Measurements from ENCODE around the gene BMF. TPM values are rescaled to one million over a fixed set of nuclear protein-coding genes. Genes with fewer than 3 reads are reported as not detected.

Gene BMF
- total RNA-seq, 1 donor from 2014 or later, result 43.4 TPM

DNA sequence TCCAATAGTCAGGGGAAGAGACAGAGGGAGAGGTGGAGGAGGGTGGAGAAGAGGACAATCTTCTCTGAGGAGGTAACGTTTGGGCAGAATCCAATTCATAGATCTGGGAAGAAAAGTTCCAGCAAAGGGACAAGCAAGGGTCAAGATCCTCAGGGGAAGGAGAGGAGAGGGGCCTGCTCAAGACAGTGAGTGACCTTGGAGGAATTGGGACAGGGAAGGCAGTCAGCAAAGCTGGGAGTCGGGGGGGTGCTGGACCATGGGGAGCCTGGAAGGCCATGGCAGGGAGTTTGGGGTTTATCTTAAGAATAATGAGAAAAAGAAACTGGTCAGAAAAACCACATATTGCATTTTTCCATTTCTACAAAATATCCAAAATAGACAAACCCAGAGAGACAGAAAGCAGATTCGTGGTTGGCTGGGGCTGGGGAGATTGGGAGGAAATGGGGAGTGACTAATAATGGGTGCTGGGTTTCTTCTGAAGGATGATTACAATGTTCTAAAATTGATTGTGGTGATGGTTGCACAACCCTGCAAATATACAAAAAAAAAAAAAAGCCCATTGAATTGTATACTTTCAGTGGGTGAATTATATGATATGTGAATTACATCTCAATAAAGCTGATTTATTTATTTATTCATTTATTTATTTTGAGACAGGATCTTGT, 50.1 kb downstream of the BMF start:
- H3K27me3 ChIP-seq (ENCODE audit: control insufficient read depth, insufficient read depth, low read length), result no peaks in the 10 kb centered on the region
- H3K36me3 ChIP-seq (ENCODE audit: control insufficient read depth, insufficient read depth, low read length), result no peaks in the 10 kb centered on the region
- TF ChIP-seq, protein P1, sequence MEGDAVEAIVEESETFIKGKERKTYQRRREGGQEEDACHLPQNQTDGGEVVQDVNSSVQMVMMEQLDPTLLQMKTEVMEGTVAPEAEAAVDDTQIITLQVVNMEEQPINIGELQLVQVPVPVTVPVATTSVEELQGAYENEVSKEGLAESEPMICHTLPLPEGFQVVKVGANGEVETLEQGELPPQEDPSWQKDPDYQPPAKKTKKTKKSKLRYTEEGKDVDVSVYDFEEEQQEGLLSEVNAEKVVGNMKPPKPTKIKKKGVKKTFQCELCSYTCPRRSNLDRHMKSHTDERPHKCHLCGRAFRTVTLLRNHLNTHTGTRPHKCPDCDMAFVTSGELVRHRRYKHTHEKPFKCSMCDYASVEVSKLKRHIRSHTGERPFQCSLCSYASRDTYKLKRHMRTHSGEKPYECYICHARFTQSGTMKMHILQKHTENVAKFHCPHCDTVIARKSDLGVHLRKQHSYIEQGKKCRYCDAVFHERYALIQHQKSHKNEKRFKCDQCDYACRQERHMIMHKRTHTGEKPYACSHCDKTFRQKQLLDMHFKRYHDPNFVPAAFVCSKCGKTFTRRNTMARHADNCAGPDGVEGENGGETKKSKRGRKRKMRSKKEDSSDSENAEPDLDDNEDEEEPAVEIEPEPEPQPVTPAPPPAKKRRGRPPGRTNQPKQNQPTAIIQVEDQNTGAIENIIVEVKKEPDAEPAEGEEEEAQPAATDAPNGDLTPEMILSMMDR (IDR thresholded peaks at IDR 0.05; ENCODE audit: insufficient read depth, low read length, poor library complexity, severe bottlenecking), result no peak
- no peak overlapping the region for H3K4me3 ChIP-seq (ENCODE audit: low read depth, low read length)
- no peak for DNase-seq (ENCODE audit: low read depth)

DNA sequence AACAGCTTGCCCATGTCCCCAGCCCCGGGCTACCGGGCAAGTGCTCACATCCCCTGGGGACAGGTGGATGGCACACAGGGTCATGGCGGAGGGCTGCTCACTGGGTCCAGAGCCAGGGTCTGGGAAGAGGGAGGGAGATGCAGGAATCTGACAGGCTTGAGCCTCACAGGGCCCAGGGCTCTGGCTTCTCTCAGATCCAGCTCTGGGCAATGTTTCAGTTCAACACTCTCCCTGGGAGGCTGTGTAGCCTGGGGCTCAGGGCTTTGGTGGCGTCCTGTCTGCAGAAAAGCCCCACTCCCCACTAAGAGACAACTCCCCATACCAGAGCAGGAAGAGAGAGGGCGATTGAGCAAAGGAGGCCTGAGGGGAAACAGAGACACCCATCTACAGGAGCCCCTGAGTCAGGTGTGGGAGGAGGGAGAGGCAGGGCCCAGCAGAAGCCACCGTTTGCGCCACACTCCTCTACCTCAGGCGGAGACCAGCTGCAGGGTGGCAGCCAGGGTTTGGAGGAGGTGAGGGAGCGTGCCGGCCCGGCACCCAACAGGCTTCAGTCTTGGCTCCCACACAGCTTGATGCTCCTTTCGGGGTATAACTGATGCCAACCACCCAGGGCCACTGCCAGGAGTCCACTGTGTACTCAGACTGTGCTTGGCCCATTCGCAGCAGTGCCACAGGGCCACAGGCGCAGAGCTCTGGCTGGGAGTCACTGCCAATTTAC, 52.9 kb downstream of the BMF start:
- TF ChIP-seq, protein P1 (IDR thresholded peaks at IDR 0.05; ENCODE audit: insufficient read depth, low read length, poor library complexity, severe bottlenecking), result no peak
- H3K27me3 ChIP-seq (ENCODE audit: control insufficient read depth, insufficient read depth, low read length), result no peaks in the 10 kb centered on the region
- no peaks in the 10 kb centered on the region for H3K36me3 ChIP-seq (ENCODE audit: control insufficient read depth, insufficient read depth, low read length)
- no peak for DNase-seq (ENCODE audit: low read depth)
- no peak overlapping the region for H3K4me3 ChIP-seq (ENCODE audit: low read depth, low read length)

DNA sequence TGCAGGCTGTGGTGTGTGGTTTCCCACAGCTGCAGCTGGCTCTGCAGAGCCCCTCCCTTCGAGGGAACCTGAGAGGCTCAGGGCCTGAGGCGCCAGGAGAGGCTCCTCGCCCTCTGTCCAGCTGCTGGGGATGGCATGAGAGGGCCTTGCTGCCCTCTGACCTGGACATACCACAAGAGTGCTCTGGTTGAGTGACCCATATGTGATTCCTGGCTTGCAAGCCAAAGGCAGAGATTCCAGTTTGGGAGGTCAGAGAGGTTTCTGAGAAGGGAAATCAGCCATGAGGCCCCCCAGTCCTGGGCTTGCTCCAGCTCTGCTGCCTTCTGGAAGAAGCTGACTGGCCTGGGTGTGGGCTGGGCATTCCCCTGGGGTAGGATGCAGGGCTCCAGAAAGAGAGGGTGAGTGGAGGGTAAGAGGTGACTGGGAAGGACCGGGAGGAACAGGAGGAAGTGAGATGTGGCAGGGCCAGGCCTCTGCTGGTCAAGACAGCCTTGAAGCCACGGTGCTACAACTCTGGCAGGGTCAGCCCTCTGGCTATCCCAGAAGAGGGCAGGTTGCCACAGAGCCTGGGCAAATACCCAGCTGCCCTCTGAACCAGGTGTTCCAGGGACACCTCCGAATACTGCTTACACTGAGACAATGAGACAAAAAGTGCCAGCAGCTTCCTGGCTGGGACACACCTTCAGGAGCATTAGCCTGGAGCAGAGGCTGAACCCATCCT, 53.7 kb downstream of the BMF start:
- H3K27me3 ChIP-seq (ENCODE audit: control insufficient read depth, insufficient read depth, low read length), result no peaks in the 10 kb centered on the region
- DNase-seq (ENCODE audit: low read depth), result peak; percentile 68
- no peak overlapping the region for H3K4me3 ChIP-seq (ENCODE audit: low read depth, low read length)
- TF ChIP-seq, protein P1 (IDR thresholded peaks at IDR 0.05; ENCODE audit: insufficient read depth, low read length, poor library complexity, severe bottlenecking), result no peak
- no peaks in the 10 kb centered on the region for H3K36me3 ChIP-seq (ENCODE audit: control insufficient read depth, insufficient read depth, low read length)

DNA sequence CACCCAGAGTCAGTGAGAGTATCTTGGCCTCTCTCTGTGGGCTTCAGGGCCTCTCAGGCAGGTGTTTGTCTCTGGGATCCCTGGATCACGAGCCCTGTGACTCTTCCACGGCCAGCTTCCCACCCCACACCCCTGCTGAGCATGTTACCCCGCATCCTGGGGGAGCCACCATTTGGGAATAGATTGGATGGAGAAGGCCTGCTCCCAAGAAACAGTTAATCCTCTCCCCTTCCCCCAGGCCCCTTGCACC, 54.1 kb downstream of the BMF start:
- TF ChIP-seq, protein P1 (IDR thresholded peaks at IDR 0.05; ENCODE audit: insufficient read depth, low read length, poor library complexity, severe bottlenecking), result no peak
- Histone ChIP-seq H3K4me3 (ENCODE audit: low read depth, low read length) (no peak overlapping the region), H3K36me3 (ENCODE audit: control insufficient read depth, insufficient read depth, low read length) (no peaks in the 10 kb centered on the region), H3K27me3 (ENCODE audit: control insufficient read depth, insufficient read depth, low read length) (no peaks in the 10 kb centered on the region)
- DNase-seq (ENCODE audit: low read depth), result no peak

DNA sequence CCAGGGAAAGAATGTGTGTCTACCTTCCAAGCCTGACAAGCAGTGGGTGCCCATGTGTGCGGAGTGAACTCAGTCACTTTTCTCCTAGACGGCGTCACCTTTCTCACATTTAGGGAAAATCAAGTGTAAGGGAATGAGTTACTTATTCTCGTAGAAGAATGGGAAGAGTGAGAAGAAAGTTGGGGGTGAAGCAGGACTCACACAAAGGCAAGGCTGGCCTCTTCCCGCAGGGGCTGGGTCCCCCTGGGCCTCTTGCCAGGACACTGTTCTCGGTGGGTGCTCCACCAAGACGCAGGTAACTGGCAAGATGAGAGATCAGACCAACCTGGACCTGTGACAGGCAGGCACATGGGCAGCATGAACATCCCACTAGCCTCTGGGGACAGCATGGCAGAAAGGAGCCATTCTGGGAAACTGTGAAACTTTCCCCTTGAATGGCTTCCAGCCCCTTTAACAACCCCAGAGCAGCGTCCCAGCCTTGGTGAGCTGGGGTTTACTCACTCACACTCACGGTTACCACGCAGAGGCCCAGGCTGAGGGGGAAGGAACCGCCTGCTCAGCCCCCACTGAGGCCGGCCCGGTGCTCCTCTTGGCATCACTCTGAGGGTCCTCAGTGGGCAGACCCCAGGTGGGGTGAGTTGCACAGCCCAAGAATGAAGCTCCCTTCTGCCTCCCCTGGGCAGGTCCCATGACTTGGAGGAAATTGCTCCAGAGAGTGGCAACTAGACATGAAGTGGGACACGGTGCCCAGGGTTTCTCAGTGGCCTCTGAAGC, 54.7 kb downstream of the BMF start:
- no peaks in the 10 kb centered on the region for H3K36me3 ChIP-seq (ENCODE audit: control insufficient read depth, insufficient read depth, low read length)
- H3K27me3 ChIP-seq (ENCODE audit: control insufficient read depth, insufficient read depth, low read length), result no peaks in the 10 kb centered on the region
- no peak overlapping the region for H3K4me3 ChIP-seq (ENCODE audit: low read depth, low read length)
- TF ChIP-seq, protein P1 (IDR thresholded peaks at IDR 0.05; ENCODE audit: insufficient read depth, low read length, poor library complexity, severe bottlenecking), result no peak
- no peak for DNase-seq (ENCODE audit: low read depth)
